Stomach (tissue), 4 donors: ENCODE data around the gene F11.

Source experiments
- EP300 ChIP-seq: sonication (generic); formaldehyde crosslinking; IDR thresholded peaks from one replicate; pipeline ENCODE4 v1.6.1; 2017; ENCODE audit warnings: antibody characterized with exemption
- POLR2A ChIP-seq, 4 donors: fragments of 450-650 bp; IDR thresholded peaks; one replicate each; pipeline ENCODE4 v1.6.1; 2016; ENCODE audit warnings: antibody characterized with exemption in 4 of 4, control low read depth in 2 of 4, mild to moderate bottlenecking in 1 of 4, moderate library complexity in 1 of 4
- POLR2AphosphoS5 ChIP-seq, 3 donors: sonication (generic); formaldehyde crosslinking; IDR thresholded peaks; one replicate each; pipeline ENCODE4 v1.6.1; 2016; ENCODE audit warnings: antibody characterized with exemption in 3 of 3
- TF ChIP-seq, protein P1 (sequence below), 7 experiments: fragments of 450-650 bp in 4 of 7; fragments of 200-600 bp in 3 of 7; sonication (generic) in 3 of 7; IDR thresholded peaks; one replicate each; pipeline ENCODE4 v1.5.1; 2016 to 2019; ENCODE audit warnings: antibody characterized with exemption in 7 of 7, control low read depth in 2 of 7, mild to moderate bottlenecking in 1 of 7

DNA sequence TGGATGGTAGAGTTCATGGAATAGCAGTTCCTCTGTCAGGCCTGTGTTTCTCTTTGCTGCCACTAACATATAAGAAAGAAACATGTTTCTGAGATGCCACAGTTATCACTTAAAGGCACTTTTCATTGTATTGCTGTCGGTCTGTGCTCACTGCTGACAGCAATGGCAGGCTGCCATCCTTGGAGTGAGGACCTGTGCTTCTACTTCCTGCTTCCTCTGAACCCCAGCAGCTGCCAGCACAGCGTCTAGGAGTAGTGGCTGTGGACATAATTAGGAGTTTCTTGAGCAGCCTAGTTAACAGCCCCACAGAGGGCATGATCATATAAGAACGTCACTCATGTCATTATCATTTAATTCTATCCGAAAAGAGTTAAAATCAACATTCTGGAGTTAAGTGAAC lies 30.5 kb downstream of the F11 start:
- TF ChIP-seq, protein P1, sequence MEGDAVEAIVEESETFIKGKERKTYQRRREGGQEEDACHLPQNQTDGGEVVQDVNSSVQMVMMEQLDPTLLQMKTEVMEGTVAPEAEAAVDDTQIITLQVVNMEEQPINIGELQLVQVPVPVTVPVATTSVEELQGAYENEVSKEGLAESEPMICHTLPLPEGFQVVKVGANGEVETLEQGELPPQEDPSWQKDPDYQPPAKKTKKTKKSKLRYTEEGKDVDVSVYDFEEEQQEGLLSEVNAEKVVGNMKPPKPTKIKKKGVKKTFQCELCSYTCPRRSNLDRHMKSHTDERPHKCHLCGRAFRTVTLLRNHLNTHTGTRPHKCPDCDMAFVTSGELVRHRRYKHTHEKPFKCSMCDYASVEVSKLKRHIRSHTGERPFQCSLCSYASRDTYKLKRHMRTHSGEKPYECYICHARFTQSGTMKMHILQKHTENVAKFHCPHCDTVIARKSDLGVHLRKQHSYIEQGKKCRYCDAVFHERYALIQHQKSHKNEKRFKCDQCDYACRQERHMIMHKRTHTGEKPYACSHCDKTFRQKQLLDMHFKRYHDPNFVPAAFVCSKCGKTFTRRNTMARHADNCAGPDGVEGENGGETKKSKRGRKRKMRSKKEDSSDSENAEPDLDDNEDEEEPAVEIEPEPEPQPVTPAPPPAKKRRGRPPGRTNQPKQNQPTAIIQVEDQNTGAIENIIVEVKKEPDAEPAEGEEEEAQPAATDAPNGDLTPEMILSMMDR (IDR thresholded peaks at IDR 0.05), result no peak
- TF ChIP-seq POLR2AphosphoS5 (IDR thresholded peaks at IDR 0.05) (no peak), EP300 (no peak), POLR2A (IDR thresholded peaks at IDR 0.05) (no peak)
